HG02885 (cell line): Measurements from ENCODE around the gene CDH4.

ENCODE experiments used
- ATAC-seq: cut with Tn5 transposase; IDR thresholded peaks from one replicate; pipeline ENCODE4 v1.9.1; 2021; ENCODE audit warnings: mild to moderate bottlenecking; ENCODE audit not compliant: unreplicated experiment, poor library complexity

CDH4 gene

DNA sequence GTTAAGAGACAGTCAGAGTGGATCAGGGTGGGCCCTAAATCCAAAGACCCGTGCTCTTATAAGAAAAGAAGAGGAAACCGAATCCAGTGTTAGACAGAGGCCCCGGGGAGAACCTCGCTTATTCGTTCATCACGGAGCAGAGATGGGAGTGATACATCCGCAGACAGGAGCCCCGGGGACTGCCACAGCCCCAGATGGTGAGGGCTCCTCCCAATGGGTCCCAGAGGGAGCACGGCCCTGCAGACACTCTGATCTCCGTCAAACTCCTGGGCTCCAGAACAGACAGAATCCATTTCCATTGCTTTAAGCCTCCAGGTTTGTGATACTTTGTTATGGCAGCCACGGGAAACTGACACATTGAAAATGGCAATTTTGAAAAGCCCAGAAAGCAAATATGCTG lies 47.0 kb downstream of the CDH4 start:
- ATAC-seq = no peak

- ATAC-seq = no peak
Observed at GRCh38 chr20:61299618-61300017, 47.6 kb downstream of the CDH4 start.

GRCh38 chr20:61300293-61300692 lies 48.2 kb downstream of the CDH4 start:
- ATAC-seq = no peak

DNA sequence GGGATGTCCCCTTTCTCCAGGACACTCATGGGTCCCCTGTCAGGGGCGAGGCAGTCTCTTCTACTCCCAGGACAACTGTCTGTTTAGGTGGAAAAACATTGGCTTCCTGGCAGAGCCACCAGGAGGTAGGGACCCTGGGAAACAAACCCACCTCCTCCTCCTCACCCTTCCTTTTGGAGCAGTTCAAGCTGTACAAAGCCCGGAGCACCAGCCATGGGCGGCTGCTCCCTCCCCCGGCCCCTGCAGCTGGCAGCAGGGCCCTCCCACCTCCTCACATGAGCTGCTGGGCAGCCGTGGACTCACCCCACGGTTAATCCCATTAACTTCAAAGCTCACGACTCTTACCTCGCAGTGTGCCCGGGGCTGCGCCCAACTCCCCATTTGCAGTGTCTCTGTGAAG lies 48.6 kb downstream of the CDH4 start:
- no peak for ATAC-seq

DNA sequence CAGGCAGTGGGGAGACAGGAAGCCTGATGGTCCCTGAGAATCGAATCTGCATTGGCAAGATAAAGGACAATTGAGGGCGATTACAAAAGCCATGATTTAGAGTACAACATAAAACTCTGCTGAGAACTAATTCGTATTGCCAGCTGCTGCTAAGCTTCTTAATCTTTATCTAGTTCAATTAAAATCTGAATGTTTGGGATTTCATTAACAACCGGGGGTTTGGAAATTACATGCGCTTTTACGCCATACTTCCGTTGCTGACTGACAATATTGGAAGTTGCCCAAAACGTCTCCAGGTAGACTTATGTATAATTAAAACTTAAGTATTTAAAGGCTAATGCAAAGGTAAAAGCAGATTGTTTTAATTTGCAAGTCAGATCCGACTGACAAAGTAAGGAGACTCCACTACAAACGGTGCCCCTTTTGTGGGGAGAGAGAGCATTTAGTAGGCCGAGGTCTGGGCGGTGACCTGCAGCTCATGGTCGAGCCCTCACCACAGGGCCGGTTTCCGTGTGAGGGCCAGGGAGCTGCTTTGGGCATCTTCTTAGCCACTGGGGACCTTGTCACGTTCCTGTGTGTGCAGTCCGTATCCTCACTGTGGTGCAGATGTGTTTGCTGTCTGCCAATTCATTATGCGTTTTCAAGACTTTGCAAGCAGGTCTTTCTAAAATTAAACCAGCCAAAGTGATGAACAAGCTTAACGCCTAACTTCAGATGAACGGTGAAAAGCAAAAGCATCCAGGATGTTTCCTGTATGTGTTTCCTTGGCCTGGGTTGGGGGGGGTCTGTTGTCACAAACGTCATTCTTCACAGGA lies 49.9 kb downstream of the CDH4 start:
- no peak for ATAC-seq

DNA sequence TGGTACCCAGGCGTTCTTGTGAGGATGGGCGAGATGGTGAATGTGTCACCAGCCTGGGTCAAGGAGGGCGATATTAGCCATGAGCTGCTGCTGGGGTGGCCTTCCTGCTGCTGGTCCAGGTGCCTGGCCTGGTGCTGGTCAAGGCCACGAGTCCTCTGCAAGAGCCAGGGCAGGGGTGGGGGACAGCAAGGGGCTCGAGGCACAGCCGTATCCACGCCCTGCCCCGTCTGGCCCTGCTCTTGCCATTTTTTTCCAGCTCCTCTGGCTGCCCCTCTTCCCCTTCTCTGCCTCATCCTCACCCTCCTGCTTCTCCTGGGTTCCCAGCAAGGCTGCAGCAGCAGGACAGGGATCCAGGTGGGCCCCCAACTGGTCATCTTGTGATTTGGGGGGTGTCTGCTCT lies 51.2 kb downstream of the CDH4 start:
- no peak for ATAC-seq

GRCh38 chr20:61303675-61304074 lies 51.6 kb downstream of the CDH4 start:
- no peak for ATAC-seq

DNA sequence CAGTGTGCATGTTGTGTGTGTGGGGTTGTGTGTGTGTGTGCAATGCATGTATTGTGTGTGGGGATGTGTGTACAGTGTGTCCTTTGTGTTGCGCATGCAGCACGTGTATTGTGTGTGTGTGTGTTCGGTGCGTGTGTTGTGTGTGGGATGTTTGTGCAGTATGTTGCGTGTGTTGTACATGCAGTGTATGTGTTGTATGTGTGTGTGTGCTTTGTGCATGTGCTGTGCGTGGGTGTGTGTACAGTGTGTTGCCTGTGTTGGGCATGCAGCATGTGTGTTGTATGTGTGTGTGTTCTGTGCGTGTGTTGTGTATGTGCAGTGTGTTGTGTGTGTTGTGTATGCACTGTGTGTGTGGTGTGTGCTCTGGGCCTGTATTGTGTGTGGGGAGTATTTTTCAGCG lies 52.7 kb downstream of the CDH4 start:
- no peak for ATAC-seq

DNA sequence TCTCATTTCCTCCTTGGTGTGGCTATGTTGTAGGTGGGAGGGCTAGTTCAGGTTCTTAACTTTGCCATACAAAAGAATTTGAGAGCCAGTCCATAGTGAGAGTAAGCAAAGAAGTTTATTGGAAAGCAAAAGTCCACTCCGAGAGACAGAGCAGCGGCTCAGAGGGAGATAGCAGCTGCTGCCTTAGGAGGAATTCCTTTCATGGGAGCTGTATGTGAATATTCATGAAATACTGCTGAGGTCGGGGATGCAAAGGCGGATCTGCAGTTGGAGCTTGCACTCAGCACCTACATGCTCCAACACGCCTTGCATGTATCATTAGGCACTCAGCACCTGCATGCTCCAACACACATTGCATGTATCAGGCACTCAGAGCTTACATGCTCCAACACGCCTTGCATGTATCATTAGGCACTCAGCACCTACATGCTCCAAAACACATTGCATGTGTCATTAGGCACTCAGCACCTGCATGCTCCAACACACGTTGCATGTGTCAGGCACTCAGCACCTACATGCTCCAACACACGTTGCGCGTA lies 54.9 kb downstream of the CDH4 start:
- ATAC-seq = no peak

DNA sequence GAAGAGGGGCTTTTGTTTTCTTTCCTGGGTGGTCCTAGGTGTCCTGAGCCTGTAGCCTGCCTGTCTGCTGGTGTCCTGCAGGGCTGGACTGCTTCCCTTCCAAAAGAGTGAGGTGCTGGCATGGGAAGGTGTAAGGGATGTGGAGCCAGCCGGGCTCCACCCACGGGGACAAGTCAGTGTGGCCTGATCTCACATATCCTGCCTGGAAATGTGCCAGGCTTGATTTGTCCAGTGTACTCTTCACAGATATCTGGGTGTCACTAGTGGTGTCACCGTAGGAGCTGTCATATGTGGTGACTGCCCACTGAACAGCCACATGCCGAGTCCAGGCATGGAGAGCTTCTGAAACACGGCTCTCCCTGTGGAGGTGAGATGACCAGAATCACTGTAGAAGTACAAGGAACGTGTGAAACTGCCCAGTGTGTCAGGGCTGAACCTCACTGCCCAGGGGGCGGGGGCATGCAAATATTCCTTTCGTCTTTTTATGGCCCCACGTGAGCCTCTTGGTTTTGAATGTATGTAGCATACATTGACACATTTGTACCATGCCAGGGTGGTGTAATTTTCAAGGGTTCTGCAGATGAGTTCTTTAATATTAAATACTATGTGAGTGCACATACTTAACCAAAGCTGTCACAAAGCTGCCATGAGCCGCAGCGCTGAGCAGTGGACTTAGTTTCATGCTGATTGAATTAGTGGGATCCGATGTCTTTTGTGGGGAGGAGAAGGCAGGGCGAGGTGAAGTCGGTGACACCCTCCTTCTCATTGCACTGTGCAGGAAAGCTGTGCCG lies 55.8 kb downstream of the CDH4 start:
- ATAC-seq = no peak

DNA sequence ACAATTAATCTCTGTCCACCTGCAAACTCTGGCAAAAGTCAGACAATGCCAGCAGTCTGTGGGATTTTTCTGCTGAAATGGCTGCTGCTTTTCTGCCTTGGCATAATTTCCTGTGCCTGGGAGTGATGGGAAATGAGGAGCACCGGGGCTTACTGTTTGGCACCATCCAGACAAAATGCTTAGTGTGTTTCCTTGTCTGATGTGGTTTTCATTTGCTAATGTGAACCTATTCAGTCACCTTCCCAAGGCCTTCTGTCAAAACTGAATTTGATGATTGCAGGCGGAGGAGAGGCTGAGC lies 56.4 kb downstream of the CDH4 start:
- ATAC-seq = no peak

- no peak for ATAC-seq
Observed at GRCh38 chr20:61310954-61311353, 58.9 kb downstream of the CDH4 start.

GRCh38 chr20:61311656-61312387 lies 59.8 kb downstream of the CDH4 start:
- no peak for ATAC-seq

- ATAC-seq = no peak
Observed at GRCh38 chr20:61312925-61313324, 60.9 kb downstream of the CDH4 start.

GRCh38 chr20:61313396-61313795 lies 61.3 kb downstream of the CDH4 start:
- no peak for ATAC-seq

GRCh38 chr20:61314326-61315010 lies 62.4 kb downstream of the CDH4 start:
- no peak for ATAC-seq

GRCh38 chr20:61315319-61315718 lies 63.3 kb downstream of the CDH4 start:
- no peak for ATAC-seq

- ATAC-seq = no peak
Observed at GRCh38 chr20:61316346-61316745, 64.3 kb downstream of the CDH4 start.

GRCh38 chr20:61317966-61318530 lies 66.0 kb downstream of the CDH4 start:
- no peak for ATAC-seq
